Cardiac muscle cell (in vitro differentiated cells and primary cell): Measurements from ENCODE around the gene ATXN7. TPM values are rescaled to one million over a fixed set of nuclear protein-coding genes. Genes with fewer than 3 reads are reported as not detected.

Source experiments
- DNase-seq, 2 donors: peaks; one replicate each; pipeline versions ENCODE4 v3.0.0 to v3.0.0-alpha.2; 2010 to 2017; ENCODE audit warnings: low read depth in 1 of 2, low spot score in 1 of 2
- H3K27ac ChIP-seq: fragments of 200-600 bp; sonication (generic); 2 replicates; pipeline ENCODE4 v1.5.1; 2016
- H3K27me3 ChIP-seq: fragments of 200-600 bp; sonication (generic); 2 replicates; pipeline ENCODE4 v1.6.0; 2016; ENCODE audit warnings: control low read depth
- H3K36me3 ChIP-seq: fragments of 200-600 bp; sonication (generic); 2 replicates; pipeline ENCODE4 v1.5.1; 2016; ENCODE audit warnings: control low read depth
- H3K4me1 ChIP-seq: fragments of 200-600 bp; sonication (generic); 2 replicates; pipeline ENCODE4 v1.8.1; 2017; ENCODE audit warnings: low read depth, mild to moderate bottlenecking, mixed run types
- H3K4me3 ChIP-seq: fragments of 200-600 bp; sonication (generic); 2 replicates; pipeline ENCODE4 v1.5.1; 2016; ENCODE audit warnings: mild to moderate bottlenecking
- H3K9me3 ChIP-seq: fragments of 200-600 bp; sonication (generic); 2 replicates; pipeline ENCODE4 v1.5.1; 2017; ENCODE audit warnings: low read depth, mild to moderate bottlenecking, control low read depth
- polyA plus RNA-seq: library from polyadenylated mRNA; unstranded; fragments of >200 nt; fragmentation: Nextera tagmentation; extraction: Ambion mirVana; gene quantifications from 2 replicates; pipeline ENCODE4 v1.2.1, GENCODE V29; 2016
- total RNA-seq: library from RNA; depleted of rRNA; stranded (reverse); fragments of >200 nt; gene quantifications from 2 replicates; pipeline ENCODE4 v1.2.3, GENCODE V29; 2016
- TF ChIP-seq, protein P1 (sequence below): IDR thresholded peaks from 2 replicates; pipeline ENCODE4 v1.5.1; 2012; ENCODE audit warnings: low read depth, mild to moderate bottlenecking, low read length

The ATXN7 gene
- total and polyA plus RNA-seq, 2 experiments from 2014 or later: 8.2 to 8.3 TPM

DNA sequence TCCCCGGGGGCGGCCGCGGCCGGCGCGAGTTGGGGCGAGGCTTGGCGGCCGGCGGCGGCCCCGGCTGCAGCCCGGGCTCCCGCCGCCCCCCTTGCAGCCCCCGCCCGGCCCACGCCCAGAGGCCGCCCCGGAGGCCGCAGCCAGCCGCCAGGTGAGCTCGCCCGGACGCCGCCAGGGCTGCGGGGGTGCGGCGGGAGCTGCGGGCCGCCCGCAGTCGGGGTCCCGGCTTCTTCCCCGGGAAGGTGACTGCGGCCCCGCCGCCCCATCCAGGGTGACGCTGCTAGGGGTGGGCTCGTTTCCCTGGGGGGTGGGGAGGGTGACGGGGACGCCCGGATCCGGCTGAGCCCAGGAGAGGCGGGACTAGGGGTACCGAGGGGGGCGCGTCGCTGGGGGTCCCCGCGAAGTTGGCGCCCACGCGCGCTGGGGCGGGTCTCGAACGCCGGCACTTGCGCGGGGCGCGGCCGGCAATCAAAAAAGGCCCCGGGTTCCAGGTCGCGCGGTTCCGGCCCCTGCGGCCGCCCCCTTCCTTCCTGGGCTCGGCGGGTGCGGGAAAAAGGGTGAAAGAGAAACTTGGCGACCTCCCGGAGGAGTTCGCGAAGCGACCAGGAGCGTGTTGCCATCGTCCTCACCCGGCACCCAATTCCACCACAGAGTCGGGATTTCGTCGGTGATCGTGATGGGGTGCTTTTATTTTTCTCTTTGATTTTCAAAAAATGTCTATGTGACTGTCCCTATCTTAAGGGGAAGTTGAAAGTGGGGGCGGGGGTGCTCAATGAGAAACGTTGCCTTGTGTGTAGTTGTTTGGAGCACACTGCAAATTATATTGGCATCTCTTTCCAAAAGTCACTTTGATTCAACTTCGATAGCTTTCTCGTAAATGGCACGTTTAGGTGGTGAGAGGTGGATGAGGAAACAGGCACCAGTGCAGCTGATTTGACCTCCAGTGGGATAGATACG is 619 bp downstream of the ATXN7 start:
- H3K27me3 ChIP-seq: no peaks in the 10 kb centered on the region
- TF ChIP-seq, protein P1, sequence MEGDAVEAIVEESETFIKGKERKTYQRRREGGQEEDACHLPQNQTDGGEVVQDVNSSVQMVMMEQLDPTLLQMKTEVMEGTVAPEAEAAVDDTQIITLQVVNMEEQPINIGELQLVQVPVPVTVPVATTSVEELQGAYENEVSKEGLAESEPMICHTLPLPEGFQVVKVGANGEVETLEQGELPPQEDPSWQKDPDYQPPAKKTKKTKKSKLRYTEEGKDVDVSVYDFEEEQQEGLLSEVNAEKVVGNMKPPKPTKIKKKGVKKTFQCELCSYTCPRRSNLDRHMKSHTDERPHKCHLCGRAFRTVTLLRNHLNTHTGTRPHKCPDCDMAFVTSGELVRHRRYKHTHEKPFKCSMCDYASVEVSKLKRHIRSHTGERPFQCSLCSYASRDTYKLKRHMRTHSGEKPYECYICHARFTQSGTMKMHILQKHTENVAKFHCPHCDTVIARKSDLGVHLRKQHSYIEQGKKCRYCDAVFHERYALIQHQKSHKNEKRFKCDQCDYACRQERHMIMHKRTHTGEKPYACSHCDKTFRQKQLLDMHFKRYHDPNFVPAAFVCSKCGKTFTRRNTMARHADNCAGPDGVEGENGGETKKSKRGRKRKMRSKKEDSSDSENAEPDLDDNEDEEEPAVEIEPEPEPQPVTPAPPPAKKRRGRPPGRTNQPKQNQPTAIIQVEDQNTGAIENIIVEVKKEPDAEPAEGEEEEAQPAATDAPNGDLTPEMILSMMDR: no peak
- H3K36me3 ChIP-seq: no peaks in the 10 kb centered on the region
- peak overlapping the region; percentile 99 for H3K4me3 ChIP-seq
- H3K9me3 ChIP-seq: no peaks in the 10 kb centered on the region
- H3K4me1 ChIP-seq: peaks cover 15% of the 10 kb centered on the region
- H3K27ac ChIP-seq: peak overlapping the region; percentile 56
- DNase-seq: peak; percentile 10

DNA sequence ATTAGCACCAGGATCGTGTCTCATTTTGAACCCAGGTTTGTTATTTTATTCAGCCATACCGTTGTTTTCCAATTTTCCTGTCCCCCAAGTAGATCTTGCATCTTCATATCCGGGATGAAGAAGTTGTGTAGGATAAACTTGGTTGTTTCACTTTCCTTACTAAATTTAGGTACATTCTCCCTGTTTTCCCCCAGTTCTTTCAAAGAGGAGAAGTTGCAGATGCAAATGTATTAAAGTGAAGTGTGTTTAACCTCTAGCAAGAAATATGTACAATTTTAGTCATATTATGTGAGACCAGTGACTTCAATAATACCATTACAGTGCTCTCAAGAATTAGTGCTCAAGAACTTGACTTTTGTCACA is 1.3 kb downstream of the ATXN7 start:
- Histone ChIP-seq H3K4me3 (peak overlapping the region; percentile 99), H3K36me3 (no peaks in the 10 kb centered on the region), H3K27me3 (no peaks in the 10 kb centered on the region), H3K4me1 (peaks cover 15% of the 10 kb centered on the region), H3K9me3 (no peaks in the 10 kb centered on the region), H3K27ac (no peak overlapping the region)
- TF ChIP-seq, protein P1: no peak
- no peak for DNase-seq

DNA sequence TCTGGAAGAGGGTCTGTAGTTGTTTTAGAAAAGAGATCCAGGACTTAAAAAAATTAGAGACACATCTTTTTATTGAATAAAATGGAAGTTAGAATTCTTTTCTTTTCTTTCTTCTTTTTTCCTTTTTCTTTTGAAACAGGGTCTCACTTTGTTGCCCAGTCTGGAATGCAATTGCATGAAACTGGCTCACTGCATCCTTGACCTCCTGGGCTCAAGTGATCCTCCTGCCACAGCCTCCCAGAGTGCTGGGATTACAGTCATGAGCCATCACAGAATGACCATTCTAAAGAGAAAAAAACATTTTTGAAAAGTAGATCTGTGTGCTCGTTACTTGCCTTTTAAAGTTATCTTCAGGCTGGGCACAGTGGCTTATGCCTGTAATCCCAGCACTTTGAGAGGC is 3.6 kb downstream of the ATXN7 start:
- no peak for DNase-seq
- Histone ChIP-seq H3K4me1 (peaks cover 13% of the 10 kb centered on the region), H3K9me3 (no peaks in the 10 kb centered on the region), H3K27me3 (no peaks in the 10 kb centered on the region), H3K36me3 (no peaks in the 10 kb centered on the region), H3K27ac (no peak overlapping the region), H3K4me3 (no peak overlapping the region)
- TF ChIP-seq, protein P1: no peak

DNA sequence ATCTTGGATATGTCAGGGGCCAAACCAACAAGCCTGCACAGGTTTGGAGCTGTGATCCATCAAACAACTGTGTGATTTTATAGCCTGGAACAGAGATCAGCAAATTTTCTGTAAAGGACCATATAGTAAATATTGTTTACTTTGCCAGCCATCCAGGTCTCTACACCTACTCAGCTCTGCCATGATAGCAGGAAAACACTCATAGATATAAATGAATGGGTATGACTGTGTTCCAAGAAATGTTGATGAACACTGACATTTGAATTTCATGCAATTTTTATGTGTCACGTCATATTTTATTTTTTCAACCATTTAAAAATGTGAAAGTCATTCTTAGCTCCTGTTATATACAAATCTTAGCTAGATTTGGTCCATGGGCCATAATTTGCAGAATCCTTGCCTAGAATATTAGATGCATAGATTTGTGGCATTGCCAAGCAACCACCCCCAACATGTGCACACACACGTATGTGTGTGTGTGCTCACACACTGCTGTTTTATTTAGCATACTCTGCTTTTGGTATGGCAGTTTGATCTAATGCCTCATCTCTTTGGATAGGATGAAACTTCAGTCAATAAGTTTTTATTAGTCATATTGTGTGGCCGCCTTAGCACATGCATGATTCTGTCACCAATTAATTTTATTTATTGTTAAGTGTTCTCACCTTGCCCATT is 6.4 kb downstream of the ATXN7 start:
- no peak for DNase-seq
- peaks cover 1% of the 10 kb centered on the region for H3K4me1 ChIP-seq
- no peaks in the 10 kb centered on the region for H3K36me3 ChIP-seq
- TF ChIP-seq, protein P1: no peak
- no peaks in the 10 kb centered on the region for H3K9me3 ChIP-seq
- H3K27ac ChIP-seq: no peak overlapping the region
- no peak overlapping the region for H3K4me3 ChIP-seq
- no peaks in the 10 kb centered on the region for H3K27me3 ChIP-seq

DNA sequence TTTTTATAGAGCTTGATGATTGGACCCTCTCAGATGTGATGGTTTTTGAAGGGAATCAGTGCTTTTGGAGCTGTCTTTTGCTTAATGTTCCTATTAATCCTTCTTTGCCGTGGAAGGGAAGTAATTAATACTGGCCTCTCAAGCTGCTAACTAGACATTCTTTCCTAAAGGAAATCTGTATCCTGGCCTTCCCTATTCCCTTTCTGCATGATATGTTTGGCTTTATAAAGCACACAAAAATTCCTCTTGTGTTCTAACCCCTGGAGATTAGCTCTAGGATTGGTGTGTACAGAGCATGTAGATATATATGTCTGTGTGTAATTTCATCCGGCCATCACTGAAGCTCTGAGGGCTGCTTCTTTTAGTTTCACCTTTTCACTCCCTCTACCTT is 6.9 kb downstream of the ATXN7 start:
- Histone ChIP-seq H3K4me1 (peaks cover 1% of the 10 kb centered on the region), H3K27me3 (no peaks in the 10 kb centered on the region), H3K4me3 (no peak overlapping the region), H3K36me3 (no peaks in the 10 kb centered on the region), H3K27ac (no peak overlapping the region), H3K9me3 (no peaks in the 10 kb centered on the region)
- DNase-seq: no peak
- TF ChIP-seq, protein P1: no peak
